Transverse colon (tissue), 4 donors: ENCODE results near the gene UNC119. TPM values are rescaled to one million over a fixed set of nuclear protein-coding genes. Genes with fewer than 3 reads are reported as not detected.

Experiments
- DNase-seq: peaks from one replicate; pipeline ENCODE4 v3.0.0-alpha.2; 2019
- H3K27ac ChIP-seq, 4 donors: fragments of 200-600 bp; sonication (generic); 2 replicates each; pipeline ENCODE4 v1.5.1; 2016 to 2018; ENCODE audit warnings: inconsistent platforms in 4 of 4
- H3K27me3 ChIP-seq: fragments of 200-600 bp; sonication (generic); 2 replicates; pipeline ENCODE4 v1.5.1; 2017; ENCODE audit warnings: inconsistent platforms
- H3K36me3 ChIP-seq, 4 donors: fragments of 200-600 bp; sonication (generic); 2 replicates each; pipeline ENCODE4 v1.5.1; 2017 to 2019; ENCODE audit warnings: inconsistent platforms in 4 of 4
- H3K4me1 ChIP-seq, 4 donors: fragments of 200-600 bp; sonication (generic); 2 replicates each; pipeline ENCODE4 v1.5.1; 2017 to 2020; ENCODE audit warnings: inconsistent platforms in 4 of 4
- H3K4me3 ChIP-seq, 4 donors: fragments of 200-600 bp; sonication (generic); 1 replicate in 1 of 4; 2 replicates in 3 of 4; pipeline versions ENCODE4 v1.5.1 to v1.6.1; 2017 to 2019; ENCODE audit warnings: inconsistent platforms in 4 of 4
- H3K9me3 ChIP-seq, 2 donors: fragments of 200-600 bp; sonication (generic); 2 replicates each; pipeline ENCODE4 v1.5.1; 2017 to 2019; ENCODE audit warnings: inconsistent platforms in 2 of 2
- EP300 ChIP-seq: sonication (generic); formaldehyde crosslinking; IDR thresholded peaks from one replicate; pipeline ENCODE4 v1.6.1; 2017; ENCODE audit warnings: antibody characterized with exemption, low read depth
- POLR2A ChIP-seq: fragments of 450-650 bp; IDR thresholded peaks from one replicate; pipeline ENCODE4 v1.6.1; 2016; ENCODE audit warnings: antibody characterized with exemption, mild to moderate bottlenecking, moderate library complexity
- POLR2AphosphoS5 ChIP-seq, 3 donors: sonication (generic); formaldehyde crosslinking; IDR thresholded peaks; one replicate each; pipeline ENCODE4 v1.6.1; 2016; ENCODE audit warnings: antibody characterized with exemption in 3 of 3
- WGBS, 2 donors: methylation state at CpG; one replicate each; pipeline ENCODE4 v1.1.5; 2018; ENCODE audit warnings: low coverage in 1 of 2; 5-methylcytosine and 5-hydroxymethylcytosine counted together
- in situ Hi-C, 4 donors: fragments of 200-750 bp; cut with MboI; loops; one replicate each; pipeline versions ENCODE4 v1.15.0 to v1.15.1; 2017; ENCODE audit warnings: low sequenced_read_pairs in 3 of 4, low pct_ligation_motif_present in 1 of 4, low pct_unique_long_range_greater_than_20kb in 1 of 4
- intact Hi-C: fragments of 100-400 bp; cut with DNase I; formaldehyde crosslinking; loops from one replicate; pipeline ENCODE4 v1.15.1; 2023; ENCODE audit warnings: low total_unique reads
- total RNA-seq, 4 donors: library from RNA; depleted of rRNA; stranded (reverse); fragments of >200 nt; gene quantifications; one replicate each; pipeline ENCODE4 v1.1.0, GENCODE V29; 2016
- TF ChIP-seq, protein P1 (sequence below), 5 experiments: fragments of 200-600 bp in 3 of 5; fragments of 450-650 bp in 2 of 5; sonication (generic) in 3 of 5; IDR thresholded peaks; 1 replicate in 2 of 5; 2 replicates in 3 of 5; pipeline ENCODE4 v1.5.1; 2016 to 2017; ENCODE audit warnings: antibody characterized with exemption in 5 of 5, inconsistent platforms in 3 of 5, mild to moderate bottlenecking in 2 of 5, moderate library complexity in 1 of 5

The UNC119 gene
- total RNA-seq, 4 donors from 2014 or later = 16.4 to 52.4 (median 32.8) TPM

GRCh38 chr17:28598389-28598788 lies 46.0 kb upstream of the UNC119 start:
- in situ Hi-C loops = no loop called here
- TF ChIP-seq POLR2A (no peak), EP300 (no peak), POLR2AphosphoS5 (IDR thresholded peaks at IDR 0.05) (no peak)
- TF ChIP-seq, protein P1, sequence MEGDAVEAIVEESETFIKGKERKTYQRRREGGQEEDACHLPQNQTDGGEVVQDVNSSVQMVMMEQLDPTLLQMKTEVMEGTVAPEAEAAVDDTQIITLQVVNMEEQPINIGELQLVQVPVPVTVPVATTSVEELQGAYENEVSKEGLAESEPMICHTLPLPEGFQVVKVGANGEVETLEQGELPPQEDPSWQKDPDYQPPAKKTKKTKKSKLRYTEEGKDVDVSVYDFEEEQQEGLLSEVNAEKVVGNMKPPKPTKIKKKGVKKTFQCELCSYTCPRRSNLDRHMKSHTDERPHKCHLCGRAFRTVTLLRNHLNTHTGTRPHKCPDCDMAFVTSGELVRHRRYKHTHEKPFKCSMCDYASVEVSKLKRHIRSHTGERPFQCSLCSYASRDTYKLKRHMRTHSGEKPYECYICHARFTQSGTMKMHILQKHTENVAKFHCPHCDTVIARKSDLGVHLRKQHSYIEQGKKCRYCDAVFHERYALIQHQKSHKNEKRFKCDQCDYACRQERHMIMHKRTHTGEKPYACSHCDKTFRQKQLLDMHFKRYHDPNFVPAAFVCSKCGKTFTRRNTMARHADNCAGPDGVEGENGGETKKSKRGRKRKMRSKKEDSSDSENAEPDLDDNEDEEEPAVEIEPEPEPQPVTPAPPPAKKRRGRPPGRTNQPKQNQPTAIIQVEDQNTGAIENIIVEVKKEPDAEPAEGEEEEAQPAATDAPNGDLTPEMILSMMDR (IDR thresholded peaks at IDR 0.05) = no peak
- Histone ChIP-seq H3K4me1 (peaks cover 0 to 20% (median 18%) of the 10 kb centered on the region in 4 donors), H3K36me3 (no peaks in the 10 kb centered on the region), H3K9me3 (no peaks in the 10 kb centered on the region), H3K27ac (peak overlapping the region; percentile 95 to 96 (median 96)), H3K4me3 (peak overlapping the region; percentile 22 to 63 (median 52)), H3K27me3 (no peaks in the 10 kb centered on the region)
- intact Hi-C loops = no loop called here
- no peak for DNase-seq
- WGBS, 2 donors = 2% methylated on average over 17 of the region's 17 CpGs; no CpG with 5 or more reads in 1 of the 2 donors

GRCh38 chr17:28597606-28598383 lies 45.4 kb upstream of the UNC119 start:
- no peak for DNase-seq
- Histone ChIP-seq H3K36me3 (no peaks in the 10 kb centered on the region), H3K9me3 (no peaks in the 10 kb centered on the region), H3K4me1 (peaks cover 0 to 20% (median 18%) of the 10 kb centered on the region in 4 donors), H3K4me3 (peak overlapping the region in 2 of 4 donors; percentile 55 to 63), H3K27me3 (no peaks in the 10 kb centered on the region), H3K27ac (peak overlapping the region in 2 of 4 donors; percentile 96)
- intact Hi-C loops = no loop called here
- in situ Hi-C loops = no loop called here
- no peak for TF ChIP-seq POLR2AphosphoS5 (IDR thresholded peaks at IDR 0.05)
- TF ChIP-seq EP300 = no peak
- TF ChIP-seq, protein P1 (IDR thresholded peaks at IDR 0.05) = no peak
- TF ChIP-seq POLR2A = no peak
- 26 to 29% methylated on average over 3 to 5 of the region's 5 CpGs for WGBS, 2 donors

DNA sequence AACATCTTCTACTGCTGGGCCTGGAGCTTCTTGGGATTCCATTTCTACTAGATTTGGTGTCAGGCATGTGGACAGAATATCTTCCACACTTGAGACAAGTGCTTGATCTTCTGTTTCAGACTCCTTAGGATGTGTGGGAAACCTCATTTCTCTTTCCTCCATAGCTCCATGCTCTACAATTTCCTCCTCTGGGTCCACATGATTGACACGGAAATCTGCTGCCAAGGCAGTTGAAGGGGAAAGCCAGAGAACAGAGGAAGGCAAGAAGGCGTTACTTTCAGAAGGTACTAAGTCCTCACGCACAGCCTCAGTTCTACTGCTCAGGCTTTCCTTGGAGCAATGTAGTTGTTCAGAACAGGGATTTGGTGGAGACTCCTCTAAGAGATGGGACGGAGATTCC lies 39.8 kb upstream of the UNC119 start:
- intact Hi-C loops (no loop called here), in situ Hi-C loops (no loop called here)
- Histone ChIP-seq H3K27ac (no peak overlapping the region), H3K9me3 (no peaks in the 10 kb centered on the region), H3K4me3 (no peak overlapping the region), H3K4me1 (no peaks in the 10 kb centered on the region), H3K36me3 (no peaks in the 10 kb centered on the region), H3K27me3 (no peaks in the 10 kb centered on the region)
- no peak for DNase-seq
- no peak for TF ChIP-seq POLR2A
- TF ChIP-seq, protein P1 (IDR thresholded peaks at IDR 0.05) = no peak
- no peak for TF ChIP-seq POLR2AphosphoS5 (IDR thresholded peaks at IDR 0.05)
- TF ChIP-seq EP300 = no peak
- 94% methylated on average over 4 of the region's 4 CpGs; no CpG with 5 or more reads in 1 of the 2 donors for WGBS, 2 donors

DNA sequence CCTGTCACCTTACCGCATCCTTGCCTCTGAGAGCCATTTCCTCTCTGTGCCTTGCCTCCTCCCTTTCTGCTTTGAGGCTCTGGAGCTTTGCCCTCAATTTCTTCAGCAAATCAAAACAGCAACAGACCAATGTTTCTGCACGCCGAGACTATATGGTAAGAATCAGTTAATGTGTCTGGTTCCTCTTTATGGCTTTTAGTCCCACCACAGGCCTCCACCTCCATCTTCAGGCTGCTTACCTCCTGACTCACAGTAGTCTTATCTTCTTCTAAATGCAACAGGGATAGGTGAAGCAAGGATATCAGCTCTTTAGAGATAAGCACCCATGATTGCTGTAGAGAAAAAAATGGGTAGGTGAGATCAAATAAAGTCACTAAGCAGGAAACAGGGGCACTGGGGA lies 33.4 kb upstream of the UNC119 start:
- no peak for DNase-seq
- Histone ChIP-seq H3K27ac (no peak overlapping the region), H3K4me3 (no peak overlapping the region), H3K9me3 (no peaks in the 10 kb centered on the region), H3K4me1 (no peaks in the 10 kb centered on the region), H3K27me3 (no peaks in the 10 kb centered on the region), H3K36me3 (peaks cover 0 to 3% (median 0%) of the 10 kb centered on the region in 4 donors)
- no peak for TF ChIP-seq POLR2AphosphoS5 (IDR thresholded peaks at IDR 0.05)
- TF ChIP-seq, protein P1 (IDR thresholded peaks at IDR 0.05) = no peak
- TF ChIP-seq POLR2A = no peak
- no peak for TF ChIP-seq EP300
- intact Hi-C loops (no loop called here), in situ Hi-C loops (no loop called here)
- 89 to 97% methylated on average over 3 of the region's 3 CpGs for WGBS, 2 donors
